ENCODE measurements around the gene STAT1. TPM values are rescaled to one million over a fixed set of nuclear protein-coding genes. Genes with fewer than 3 reads are reported as not detected.

STAT1 gene
- total RNA-seq, 1 donor from 2014 or later = 264 TPM

- Mint-ChIP-seq H3K4me3 (ENCODE audit: low read depth) (no peak overlapping the region), H3K36me3 (ENCODE audit: insufficient read depth) (no peaks in the 10 kb centered on the region), H3K4me1 (ENCODE audit: low read depth) (peaks cover 15% of the 10 kb centered on the region), H3K27ac (peak overlapping the region; percentile 26), H3K27me3 (no peaks in the 10 kb centered on the region), H3K9me3 (ENCODE audit: low read depth) (no peaks in the 10 kb centered on the region)
- TF ChIP-seq CTCF (IDR thresholded peaks at IDR 0.05; ENCODE audit: unreplicated experiment) = no peak
- no peak for DNase-seq (ENCODE audit: low spot score, unreplicated experiment)
These were observed 66.8 kb downstream of the STAT1 start for GRCh38 chr2:190947141-190947540.

GRCh38 chr2:190943706-190944105 is 70.3 kb downstream of the STAT1 start:
- no peak overlapping the region for H3K4me3 Mint-ChIP-seq (ENCODE audit: low read depth)
- H3K9me3 Mint-ChIP-seq (ENCODE audit: low read depth) = no peaks in the 10 kb centered on the region
- no peak for TF ChIP-seq CTCF (IDR thresholded peaks at IDR 0.05; ENCODE audit: unreplicated experiment)
- no peaks in the 10 kb centered on the region for H3K27me3 Mint-ChIP-seq
- peaks cover 15% of the 10 kb centered on the region for H3K4me1 Mint-ChIP-seq (ENCODE audit: low read depth)
- H3K36me3 Mint-ChIP-seq (ENCODE audit: insufficient read depth) = no peaks in the 10 kb centered on the region
- DNase-seq (ENCODE audit: low spot score, unreplicated experiment) = no peak
- no peak overlapping the region for H3K27ac Mint-ChIP-seq

- H3K27ac Mint-ChIP-seq = no peak overlapping the region
- TF ChIP-seq CTCF (IDR thresholded peaks at IDR 0.05; ENCODE audit: unreplicated experiment) = no peak
- H3K27me3 Mint-ChIP-seq = no peaks in the 10 kb centered on the region
- DNase-seq (ENCODE audit: low spot score, unreplicated experiment) = no peak
- no peaks in the 10 kb centered on the region for H3K36me3 Mint-ChIP-seq (ENCODE audit: insufficient read depth)
- H3K9me3 Mint-ChIP-seq (ENCODE audit: low read depth) = no peaks in the 10 kb centered on the region
- H3K4me1 Mint-ChIP-seq (ENCODE audit: low read depth) = peaks cover 9% of the 10 kb centered on the region
- no peak overlapping the region for H3K4me3 Mint-ChIP-seq (ENCODE audit: low read depth)
These were observed 71.3 kb downstream of the STAT1 start for GRCh38 chr2:190942697-190943096.

- Mint-ChIP-seq H3K27ac (no peak overlapping the region), H3K27me3 (no peaks in the 10 kb centered on the region), H3K36me3 (ENCODE audit: insufficient read depth) (no peaks in the 10 kb centered on the region), H3K4me3 (ENCODE audit: low read depth) (no peak overlapping the region), H3K4me1 (ENCODE audit: low read depth) (peaks cover under 1% of the 10 kb centered on the region), H3K9me3 (ENCODE audit: low read depth) (no peaks in the 10 kb centered on the region)
- no peak for TF ChIP-seq CTCF (IDR thresholded peaks at IDR 0.05; ENCODE audit: unreplicated experiment)
- no peak for DNase-seq (ENCODE audit: low spot score, unreplicated experiment)
These were observed 72.4 kb downstream of the STAT1 start for GRCh38 chr2:190941571-190941970.

- no peaks in the 10 kb centered on the region for H3K9me3 Mint-ChIP-seq (ENCODE audit: low read depth)
- H3K27ac Mint-ChIP-seq = no peak overlapping the region
- no peak for TF ChIP-seq CTCF (IDR thresholded peaks at IDR 0.05; ENCODE audit: unreplicated experiment)
These were observed 73.5 kb downstream of the STAT1 start for GRCh38 chr2:190940454-190940853.

More at GRCh38 chr2:190940454-190940853, 73.5 kb downstream of the STAT1 start:
- Mint-ChIP-seq H3K36me3 (ENCODE audit: insufficient read depth) (no peaks in the 10 kb centered on the region), H3K4me3 (ENCODE audit: low read depth) (no peak overlapping the region), H3K27me3 (no peaks in the 10 kb centered on the region), H3K4me1 (ENCODE audit: low read depth) (no peaks in the 10 kb centered on the region)
- DNase-seq (ENCODE audit: low spot score, unreplicated experiment) = no peak
